GM10266 (cell line): Measurements from ENCODE around the gene TEX9.

Experiments
- DNase-seq: peaks from one replicate; pipeline ENCODE4 v3.0.0; 2012; ENCODE audit errors: extremely low spot score
- CTCF ChIP-seq: IDR thresholded peaks from 2 replicates; pipeline ENCODE4 v1.5.1; 2012; ENCODE audit warnings: mild to moderate bottlenecking, low read depth; ENCODE audit not compliant: control insufficient read depth, insufficient read depth; ENCODE audit errors: missing control alignments

The TEX9 gene

GRCh38 chr15:56475351-56475750 is 110.1 kb downstream of the TEX9 start:
- no peak for TF ChIP-seq CTCF
- no peak for DNase-seq
